Ovary (tissue), 9 donors: ENCODE results near the gene MRPS16. TPM values are rescaled to one million over a fixed set of nuclear protein-coding genes. Genes with fewer than 3 reads are reported as not detected.
"Not testable (repeated sequence)": the region's sequence is repeated elsewhere in the genome, so short reads cannot be mapped to it uniquely, and the experiment has no call there.

ENCODE experiments used
- DNase-seq, 5 donors: peaks; one replicate each; pipeline ENCODE4 v3.0.0-alpha.2; 2019 to 2020
- H3K27ac ChIP-seq, 2 donors: fragments of 200-600 bp; one replicate each; pipeline versions ENCODE4 v1.5.1 to v1.8.0; 2019 to 2022
- H3K27me3 ChIP-seq: fragments of 200-600 bp; one replicate; pipeline ENCODE4 v1.8.0; 2022
- H3K36me3 ChIP-seq: fragments of 200-600 bp; sonication (generic); one replicate; pipeline ENCODE4 v1.5.1; 2019
- H3K4me1 ChIP-seq: one replicate; pipeline ENCODE4 v1.8.1; 2013; ENCODE audit warnings: mild to moderate bottlenecking, moderate library complexity; ENCODE audit not compliant: insufficient read depth
- H3K4me3 ChIP-seq: fragments of 200-600 bp; sonication (generic); one replicate; pipeline ENCODE4 v1.5.1; 2017
- H3K9me3 ChIP-seq, 2 donors: fragments of 200-600 bp in 1 of 2; sonication (generic) in 1 of 2; one replicate each; pipeline versions ENCODE4 v1.5.1 to v1.8.1; 2013 to 2019; ENCODE audit warnings: mild to moderate bottlenecking in 1 of 2, moderate library complexity in 1 of 2
- CTCF ChIP-seq, 3 donors: fragments of 450-650 bp in 2 of 3; fragments of 200-600 bp in 1 of 3; IDR thresholded peaks; one replicate each; pipeline versions ENCODE4 v1.5.1 to v1.8.0; 2016 to 2022; ENCODE audit warnings: antibody characterized with exemption in 3 of 3, mild to moderate bottlenecking in 1 of 3
- EP300 ChIP-seq: sonication (generic); formaldehyde crosslinking; IDR thresholded peaks from one replicate; pipeline ENCODE4 v1.6.1; 2017; ENCODE audit warnings: antibody characterized with exemption
- POLR2A ChIP-seq: fragments of 450-650 bp; IDR thresholded peaks from one replicate; pipeline ENCODE4 v1.6.1; 2017; ENCODE audit warnings: antibody characterized with exemption, mild to moderate bottlenecking, moderate library complexity
- WGBS, 3 donors: extraction: QIAGEN DNeasy Blood & Tissue Kit in 1 of 3; methylation state at CpG; one replicate each; pipeline versions ENCODE4 v1.1.5 to v1.1.7; 2013 to 2017; 5-methylcytosine and 5-hydroxymethylcytosine counted together
- intact Hi-C, 4 donors: fragments of 100-400 bp; cut with DNase I; formaldehyde crosslinking; loops; one replicate each; pipeline versions ENCODE4 v1.11.0 to v1.15.1; 2022 to 2023
- polyA plus RNA-seq, 2 donors: library from polyadenylated mRNA; stranded (reverse); fragments of 200-250 nt in 1 of 2; fragments of 350-450 nt in 1 of 2; fragmentation: Illumina TruSeq in 1 of 2; extraction: RNeasy Lipid Tissue Mini Kit (QIAGEN cat#74804) in 1 of 2; gene quantifications; one replicate each; pipeline ENCODE4 v1.2.3, GENCODE V29; 2013 to 2014
- total RNA-seq, 7 donors: library from RNA; depleted of rRNA in 2 of 7; stranded (reverse); fragments of >200 nt in 2 of 7; fragmentation: NEBNext Ultra II Directional in 3 of 7; extraction: Animal tissue kit (Norgen Biotek cat#: 25700) in 3 of 7; gene quantifications; one replicate each; pipeline versions ENCODE4 v1.1.0 to v1.2.4, GENCODE V29; 2016 to 2023
- donor health status: DM: no; HTN: no; CAD: no; lungs with moderate emphysema.
- donor health status: DM: no; HTN: no; CAD: no.
- donor health status: Bipolar disorder and iron deficiency.
- donor health status: DM: yes; HTN: yes; CAD: no.
- donor health status: DM: no; HTN: no; CAD: no.
- donor health status: DM: yes; HTN: yes; CAD: no.

The MRPS16 gene
- total and polyA plus RNA-seq, 9 donors = 26.3 to 101 (median 54.6) TPM

DNA sequence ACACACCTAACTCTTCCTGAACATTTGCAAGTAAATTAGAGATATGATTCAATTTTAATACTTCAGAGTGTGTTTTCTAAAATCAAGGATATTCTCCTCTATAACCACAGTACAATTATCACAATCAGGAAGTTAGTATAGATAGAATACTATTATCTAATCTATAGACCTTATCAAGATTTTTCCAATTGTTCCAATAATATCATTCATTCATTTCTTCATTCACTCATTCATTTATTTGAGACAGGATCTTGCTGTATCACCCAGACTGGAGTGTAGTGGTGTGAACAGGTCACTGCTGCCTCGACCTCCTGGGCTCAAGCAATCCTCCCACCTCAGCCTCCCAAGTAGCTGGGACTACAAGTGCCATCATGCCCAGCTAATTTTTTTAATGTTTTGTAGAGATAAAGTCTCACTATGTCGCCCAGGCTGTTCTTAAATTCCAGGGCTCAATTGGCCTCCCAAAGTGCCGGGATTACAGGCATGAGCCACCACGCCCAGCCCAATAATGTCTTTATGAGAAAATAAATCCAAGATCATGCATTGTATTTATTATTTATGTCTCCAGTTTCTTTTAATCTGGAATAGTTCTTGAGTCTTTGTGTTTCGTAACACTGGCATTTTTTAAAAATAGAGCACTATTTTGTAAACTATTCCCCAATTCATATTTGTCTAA, 10.6 kb upstream of the MRPS16 start:
- no peaks in the 10 kb centered on the region for H3K4me1 ChIP-seq
- no peaks in the 10 kb centered on the region for H3K27me3 ChIP-seq
- TF ChIP-seq EP300 (no peak), POLR2A (no peak), CTCF (IDR thresholded peaks at IDR 0.05) (no peak)
- H3K9me3 ChIP-seq = no peaks in the 10 kb centered on the region
- no peak overlapping the region for H3K4me3 ChIP-seq
- WGBS, 3 donors = 44 to 68% (median 60%) methylated on average over 5 of the region's 5 CpGs
- no peak for DNase-seq
- no peaks in the 10 kb centered on the region for H3K36me3 ChIP-seq
- no peak overlapping the region for H3K27ac ChIP-seq
- intact Hi-C loops = no loop called here

GRCh38 chr10:73262105-73262730, 9.8 kb upstream of the MRPS16 start:
- no peaks in the 10 kb centered on the region for H3K27me3 ChIP-seq
- 76 to 78% (median 77%) methylated on average over 4 of the region's 4 CpGs for WGBS, 3 donors
- H3K9me3 ChIP-seq = no peaks in the 10 kb centered on the region
- TF ChIP-seq EP300 = no peak
- TF ChIP-seq CTCF (IDR thresholded peaks at IDR 0.05) = no peak
- no peak for TF ChIP-seq POLR2A
- H3K36me3 ChIP-seq = no peaks in the 10 kb centered on the region
- no peak overlapping the region for H3K4me3 ChIP-seq
- H3K27ac ChIP-seq = no peak overlapping the region
- no peak for DNase-seq
- H3K4me1 ChIP-seq = no peaks in the 10 kb centered on the region
- intact Hi-C loops = no loop called here

DNA sequence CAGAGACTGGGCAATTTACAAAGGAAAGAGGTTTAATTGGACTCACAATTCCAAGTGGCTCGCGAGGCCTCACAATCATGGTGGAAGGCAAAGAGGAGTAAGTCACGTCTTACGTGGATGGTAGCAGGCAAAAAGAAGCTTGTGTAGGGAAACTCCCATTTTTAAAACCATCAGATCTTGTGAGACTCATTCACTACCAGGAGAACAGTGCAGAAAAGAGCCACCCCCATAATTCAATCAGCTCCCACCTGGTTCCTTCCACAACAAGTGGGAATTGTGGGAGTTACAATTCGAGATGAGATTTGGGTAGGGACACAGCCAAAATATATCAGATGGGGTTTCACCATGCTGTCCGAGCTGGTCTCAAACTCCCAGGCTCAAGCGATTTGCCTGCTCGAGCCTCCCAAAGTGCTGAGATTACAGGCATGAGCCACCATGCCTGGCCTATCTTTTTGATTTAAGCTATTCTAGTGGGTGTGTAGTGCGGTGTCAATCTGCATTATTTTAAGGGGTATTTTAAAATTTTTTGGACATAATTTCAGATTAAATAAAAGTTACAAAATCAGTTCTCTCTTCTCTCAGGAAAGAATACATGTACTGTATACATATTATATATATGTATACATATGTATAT, 9.0 kb upstream of the MRPS16 start:
- intact Hi-C loops = no loop called here
- Histone ChIP-seq H3K36me3 (no peaks in the 10 kb centered on the region), H3K4me3 (no peak overlapping the region), H3K27ac (no peak overlapping the region), H3K4me1 (no peaks in the 10 kb centered on the region), H3K27me3 (no peaks in the 10 kb centered on the region), H3K9me3 (no peaks in the 10 kb centered on the region)
- TF ChIP-seq POLR2A (no peak), EP300 (no peak), CTCF (IDR thresholded peaks at IDR 0.05) (no peak)
- DNase-seq = no peak
- 92 to 93% (median 93%) methylated on average over 9 of the region's 9 CpGs for WGBS, 3 donors

GRCh38 chr10:73258612-73259011, 6.2 kb upstream of the MRPS16 start:
- H3K27ac ChIP-seq, DNase-seq, intact Hi-C loops, H3K36me3 ChIP-seq, H3K4me3 ChIP-seq, H3K27me3 ChIP-seq, H3K9me3 ChIP-seq, H3K4me1 ChIP-seq: not testable (repeated sequence)
- WGBS, 3 donors = 94 to 97% (median 96%) methylated on average over 10 of the region's 10 CpGs

- H3K27ac ChIP-seq = peak overlapping the region in 1 of 2 donors; percentile 77
- 0 to 1% (median 1%) methylated on average over 4 of the region's 4 CpGs for WGBS, 3 donors
- no peak for TF ChIP-seq POLR2A
- no peak for TF ChIP-seq EP300
- no peak for TF ChIP-seq CTCF (IDR thresholded peaks at IDR 0.05)
- H3K27me3 ChIP-seq = no peaks in the 10 kb centered on the region
- no peaks in the 10 kb centered on the region for H3K9me3 ChIP-seq
- intact Hi-C loops = no loop called here
- peaks cover 5% of the 10 kb centered on the region for H3K4me1 ChIP-seq
- DNase-seq = no peak
- H3K4me3 ChIP-seq = peak overlapping the region; percentile 81
- H3K36me3 ChIP-seq = no peaks in the 10 kb centered on the region
Observed at GRCh38 chr10:73253225-73253555, 746 bp upstream of the MRPS16 start.
